Fibroblast of villous mesenchyme (primary cell): Measurements from ENCODE around the gene POLR2C. TPM values are rescaled to one million over a fixed set of nuclear protein-coding genes. Genes with fewer than 3 reads are reported as not detected.

Experiments
- DNase-seq: peaks from one replicate; pipeline ENCODE4 v3.0.0-alpha.2; 2010; ENCODE audit warnings: low read depth
- H3K4me3 ChIP-seq: 2 replicates; pipeline ENCODE4 v1.5.1; 2011; ENCODE audit warnings: low read depth, mild to moderate bottlenecking, low read length
- total RNA-seq: library from RNA; depleted of rRNA; stranded (reverse); fragments of >200 nt; gene quantifications from 2 replicates; pipeline ENCODE4 v1.2.3, GENCODE V29; 2012
- TF ChIP-seq, protein P1 (sequence below): IDR thresholded peaks from 2 replicates; pipeline ENCODE4 v1.5.1; 2012; ENCODE audit warnings: low read depth, mild to moderate bottlenecking, low read length; ENCODE audit not compliant: insufficient read depth

The POLR2C gene
- 118 and 128 TPM in 2 replicates for total RNA-seq

DNA sequence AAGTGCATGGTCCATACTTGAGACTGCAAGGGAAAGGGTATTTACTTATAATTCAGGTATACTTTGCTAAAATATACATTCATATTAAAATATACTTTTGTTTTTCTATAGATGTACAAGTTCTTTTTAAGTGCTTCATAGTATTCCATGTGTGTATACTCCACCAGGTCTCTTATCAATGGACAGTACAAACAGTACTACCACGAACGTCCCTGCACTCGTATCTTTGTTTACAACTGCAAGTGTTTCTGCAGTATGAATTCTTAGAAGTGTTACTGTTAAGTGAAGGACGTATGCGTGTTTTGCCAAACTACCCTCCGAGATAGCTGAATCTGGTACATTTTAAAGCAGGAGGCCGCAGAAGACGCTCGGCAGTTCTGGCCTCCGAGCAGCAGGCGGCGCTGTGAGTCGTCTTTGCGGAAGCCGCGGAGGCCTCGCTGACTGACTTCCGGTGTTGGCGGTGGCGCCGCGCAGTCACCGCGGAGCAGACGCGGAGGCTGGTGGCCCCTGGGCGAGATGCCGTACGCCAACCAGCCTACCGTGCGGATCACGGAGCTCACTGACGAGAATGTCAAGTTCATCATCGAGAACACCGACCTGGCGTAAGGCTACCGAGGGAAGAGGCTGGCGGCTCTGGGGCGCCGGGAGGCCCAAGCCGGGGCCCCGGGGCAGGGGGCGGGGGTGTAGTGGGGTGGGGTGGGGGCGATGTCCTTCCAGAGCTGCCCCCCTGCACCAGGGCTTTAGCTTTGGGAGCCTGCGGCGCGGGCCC, at the start of gene POLR2C:
Gene POLR2C, plus strand, starts transcription at position 471 of the 769 bp plus-strand sequence. Its CDS starts 46 bp downstream, at position 517.
- TF ChIP-seq, protein P1, sequence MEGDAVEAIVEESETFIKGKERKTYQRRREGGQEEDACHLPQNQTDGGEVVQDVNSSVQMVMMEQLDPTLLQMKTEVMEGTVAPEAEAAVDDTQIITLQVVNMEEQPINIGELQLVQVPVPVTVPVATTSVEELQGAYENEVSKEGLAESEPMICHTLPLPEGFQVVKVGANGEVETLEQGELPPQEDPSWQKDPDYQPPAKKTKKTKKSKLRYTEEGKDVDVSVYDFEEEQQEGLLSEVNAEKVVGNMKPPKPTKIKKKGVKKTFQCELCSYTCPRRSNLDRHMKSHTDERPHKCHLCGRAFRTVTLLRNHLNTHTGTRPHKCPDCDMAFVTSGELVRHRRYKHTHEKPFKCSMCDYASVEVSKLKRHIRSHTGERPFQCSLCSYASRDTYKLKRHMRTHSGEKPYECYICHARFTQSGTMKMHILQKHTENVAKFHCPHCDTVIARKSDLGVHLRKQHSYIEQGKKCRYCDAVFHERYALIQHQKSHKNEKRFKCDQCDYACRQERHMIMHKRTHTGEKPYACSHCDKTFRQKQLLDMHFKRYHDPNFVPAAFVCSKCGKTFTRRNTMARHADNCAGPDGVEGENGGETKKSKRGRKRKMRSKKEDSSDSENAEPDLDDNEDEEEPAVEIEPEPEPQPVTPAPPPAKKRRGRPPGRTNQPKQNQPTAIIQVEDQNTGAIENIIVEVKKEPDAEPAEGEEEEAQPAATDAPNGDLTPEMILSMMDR, result peak; percentile 76
- peak within 1 kb of the TSS; percentile 68 for H3K4me3 ChIP-seq
- DNase-seq, result peak; percentile 89

DNA sequence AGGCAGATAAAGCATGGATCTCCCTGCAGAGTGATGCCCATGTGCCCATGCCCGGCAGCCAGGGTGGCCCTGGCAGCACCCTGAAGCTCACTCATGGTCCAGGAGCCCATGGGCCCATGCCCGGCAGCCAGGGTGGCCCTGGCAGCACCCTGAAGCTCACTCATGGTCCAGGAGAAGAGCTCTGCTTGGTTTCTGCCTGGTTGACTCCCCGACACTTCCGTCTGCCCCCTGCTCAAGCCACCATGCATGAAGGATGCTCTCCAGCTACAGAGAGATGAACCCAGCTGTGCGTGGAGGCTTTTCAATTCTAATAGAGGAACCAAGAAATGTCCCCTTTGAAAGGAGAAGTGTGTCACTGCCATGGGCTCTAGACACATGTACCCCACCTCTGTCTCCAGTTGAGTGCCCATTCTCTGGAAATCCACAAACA, 49.2 kb upstream of the POLR2C start:
- TF ChIP-seq, protein P1, result no peak
- no peak overlapping the region for H3K4me3 ChIP-seq
- no peak for DNase-seq

DNA sequence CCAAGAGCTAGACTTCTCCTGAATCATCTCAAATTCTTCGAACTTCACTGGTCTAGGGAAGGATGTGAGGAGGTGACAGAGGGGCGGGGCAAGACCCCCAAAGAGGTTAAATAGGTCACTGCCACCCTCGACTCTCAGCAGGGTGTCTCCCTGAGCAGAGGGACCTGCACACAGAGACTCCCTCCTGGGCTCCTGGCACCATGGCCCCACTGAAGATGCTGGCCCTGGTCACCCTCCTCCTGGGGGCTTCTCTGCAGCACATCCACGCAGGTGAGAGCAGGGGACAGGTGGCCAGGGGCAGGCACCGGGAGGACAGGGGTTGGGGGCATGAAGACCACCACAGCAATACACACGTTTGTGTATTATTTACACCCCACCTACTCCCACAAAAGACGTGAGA, 48.7 kb upstream of the POLR2C start:
- TF ChIP-seq, protein P1, result no peak

DNA sequence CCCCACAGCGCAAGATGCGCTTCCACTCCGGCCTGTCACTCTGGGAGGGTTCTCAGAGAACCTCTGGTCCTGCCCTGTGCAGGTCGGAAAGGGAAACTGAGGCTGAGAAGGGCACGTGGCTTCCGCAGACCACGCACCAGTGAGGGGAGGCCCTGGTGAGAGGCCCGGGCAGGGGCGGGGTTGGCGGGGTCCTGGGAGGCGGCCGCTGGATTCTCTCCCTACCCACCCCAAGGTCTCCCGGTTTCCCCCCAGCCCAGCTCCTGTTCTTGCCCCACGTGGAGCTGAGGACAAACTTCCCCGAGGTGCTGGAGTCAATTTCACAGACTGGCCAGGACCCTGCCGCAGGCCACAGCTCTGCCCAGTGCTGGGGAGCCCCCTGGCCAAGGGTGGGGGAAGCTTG, 46.4 kb upstream of the POLR2C start:
- no peak for DNase-seq
- TF ChIP-seq, protein P1, result no peak
- no peak overlapping the region for H3K4me3 ChIP-seq

More for the DNA sequence above, 48.7 kb upstream of the POLR2C start:
- no peak for DNase-seq
- H3K4me3 ChIP-seq, result no peak overlapping the region

DNA sequence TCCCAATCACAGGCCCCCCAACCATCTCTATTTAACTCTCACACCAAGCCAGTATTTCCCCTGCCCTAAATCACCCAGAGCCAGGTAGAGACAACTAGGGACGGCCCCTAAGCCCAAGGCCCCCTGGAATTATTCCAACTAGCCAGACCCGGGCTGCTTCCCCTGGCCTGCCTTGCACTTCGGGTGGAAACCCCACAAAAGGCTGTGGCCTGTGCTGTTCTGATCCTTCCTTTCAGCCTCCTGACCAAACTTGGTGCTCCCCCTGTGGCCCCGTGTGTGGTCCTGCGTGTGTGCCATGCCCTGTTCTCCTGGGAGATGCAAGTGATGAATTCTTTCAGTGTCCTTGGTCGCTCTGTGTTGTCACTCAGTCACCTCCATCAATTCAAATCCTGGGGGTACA, 43.0 kb upstream of the POLR2C start:
- no peak overlapping the region for H3K4me3 ChIP-seq
- TF ChIP-seq, protein P1, result no peak
- no peak for DNase-seq

DNA sequence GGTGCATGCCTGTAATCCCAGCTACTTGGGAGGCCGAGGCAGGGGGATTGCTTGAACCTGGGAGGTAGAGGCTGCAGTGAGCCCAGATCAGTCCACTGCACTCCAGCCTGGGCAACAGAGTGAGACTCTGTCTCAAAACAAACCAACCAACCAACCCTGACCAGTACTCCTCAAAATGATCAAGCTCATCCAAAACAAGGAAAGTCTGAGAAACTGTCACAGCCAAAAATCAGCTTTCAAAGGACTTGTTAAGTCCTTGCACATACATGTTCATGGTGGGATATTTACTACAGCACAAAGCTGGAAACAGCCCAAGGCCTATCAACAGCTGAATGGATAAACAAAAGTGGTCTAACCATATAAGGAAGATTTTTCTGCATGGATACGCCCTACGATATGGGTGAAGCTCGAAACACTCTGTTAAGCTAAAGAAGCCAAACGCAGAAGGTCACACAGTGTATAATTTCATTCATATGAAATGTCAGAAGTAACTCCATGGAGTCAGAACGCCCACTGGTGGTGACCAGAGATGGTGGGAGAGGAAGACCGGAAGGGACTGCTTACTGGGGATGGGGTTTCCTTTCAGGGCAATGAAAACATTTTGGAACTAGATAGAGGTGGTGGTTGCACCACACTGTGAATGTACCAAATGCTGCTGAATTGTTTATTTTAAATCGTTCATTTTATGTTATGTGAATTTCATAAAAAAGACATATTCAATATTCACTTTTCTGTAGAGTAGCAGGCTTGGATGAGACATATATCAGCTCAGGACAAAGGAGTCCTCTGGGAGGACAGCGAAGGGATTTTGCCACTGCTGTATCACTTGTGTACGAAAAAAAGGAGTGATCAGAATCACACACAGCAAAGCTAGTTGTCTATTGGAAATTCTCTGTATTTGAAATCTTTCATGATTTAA, 40.2 kb upstream of the POLR2C start:
- TF ChIP-seq, protein P1, result peak; percentile 87
- H3K4me3 ChIP-seq, result no peak overlapping the region
- DNase-seq, result peak; percentile 75
